Esophagus squamous epithelium (tissue), 5 donors: ENCODE data around the gene TMEM151A. TPM values are rescaled to one million over a fixed set of nuclear protein-coding genes. Genes with fewer than 3 reads are reported as not detected.

Experiments
- DNase-seq: peaks from one replicate; lab custom pipeline; 2025; lab: John Stamatoyannopoulos, UW
- H3K27ac ChIP-seq, 4 donors: fragments of 200-600 bp; sonication (generic); one replicate each; pipeline ENCODE4 v1.5.1; 2016 to 2019; ENCODE audit warnings: mild to moderate bottlenecking in 1 of 4
- H3K27me3 ChIP-seq, 4 donors: fragments of 200-600 bp; sonication (generic); 1 replicate in 3 of 4; 2 replicates in 1 of 4; pipeline versions ENCODE4 v1.5.1 to v1.6.0; 2017 to 2021; ENCODE audit warnings: antibody characterized with exemption in 1 of 4
- H3K36me3 ChIP-seq, 3 donors: fragments of 200-600 bp; sonication (generic); one replicate each; pipeline ENCODE4 v1.5.1; 2016 to 2019
- H3K4me1 ChIP-seq, 3 donors: fragments of 200-600 bp; sonication (generic); one replicate each; pipeline ENCODE4 v1.5.1; 2017 to 2019
- H3K4me3 ChIP-seq, 4 donors: fragments of 200-600 bp; sonication (generic); 1 replicate in 3 of 4; 2 replicates in 1 of 4; pipeline ENCODE4 v1.5.1; 2016 to 2019; ENCODE audit warnings: mild to moderate bottlenecking in 2 of 4, moderate library complexity in 1 of 4
- H3K9me3 ChIP-seq, 3 donors: fragments of 200-600 bp; sonication (generic); one replicate each; pipeline ENCODE4 v1.5.1; 2016 to 2019
- POLR2A ChIP-seq, 4 donors: fragments of 450-650 bp; IDR thresholded peaks; one replicate each; pipeline ENCODE4 v1.6.1; 2017; ENCODE audit warnings: antibody characterized with exemption in 4 of 4, mild to moderate bottlenecking in 4 of 4, moderate library complexity in 3 of 4
- WGBS, 2 donors: methylation state at CpG; one replicate each; pipeline ENCODE4 v1.1.5; 2018; 5-methylcytosine and 5-hydroxymethylcytosine counted together
- intact Hi-C: fragments of 100-400 bp; cut with DNase I; formaldehyde crosslinking; loops from one replicate; pipeline ENCODE4 v1.15.0; 2022
- total RNA-seq, 4 donors: library from RNA; depleted of rRNA; stranded (reverse); fragments of >200 nt; gene quantifications; one replicate each; pipeline ENCODE4 v1.1.0, GENCODE V29; 2016
- TF ChIP-seq, protein P1 (sequence below), 6 experiments: fragments of 450-650 bp in 4 of 6; fragments of 200-600 bp in 2 of 6; sonication (generic) in 2 of 6; IDR thresholded peaks; one replicate each; pipeline ENCODE4 v1.5.1; 2016 to 2019; ENCODE audit warnings: antibody characterized with exemption in 6 of 6, mild to moderate bottlenecking in 4 of 6, moderate library complexity in 4 of 6
- donor health status: DM: yes; HTN: yes; CAD: no.

The TMEM151A gene
- not detected for total RNA-seq

DNA sequence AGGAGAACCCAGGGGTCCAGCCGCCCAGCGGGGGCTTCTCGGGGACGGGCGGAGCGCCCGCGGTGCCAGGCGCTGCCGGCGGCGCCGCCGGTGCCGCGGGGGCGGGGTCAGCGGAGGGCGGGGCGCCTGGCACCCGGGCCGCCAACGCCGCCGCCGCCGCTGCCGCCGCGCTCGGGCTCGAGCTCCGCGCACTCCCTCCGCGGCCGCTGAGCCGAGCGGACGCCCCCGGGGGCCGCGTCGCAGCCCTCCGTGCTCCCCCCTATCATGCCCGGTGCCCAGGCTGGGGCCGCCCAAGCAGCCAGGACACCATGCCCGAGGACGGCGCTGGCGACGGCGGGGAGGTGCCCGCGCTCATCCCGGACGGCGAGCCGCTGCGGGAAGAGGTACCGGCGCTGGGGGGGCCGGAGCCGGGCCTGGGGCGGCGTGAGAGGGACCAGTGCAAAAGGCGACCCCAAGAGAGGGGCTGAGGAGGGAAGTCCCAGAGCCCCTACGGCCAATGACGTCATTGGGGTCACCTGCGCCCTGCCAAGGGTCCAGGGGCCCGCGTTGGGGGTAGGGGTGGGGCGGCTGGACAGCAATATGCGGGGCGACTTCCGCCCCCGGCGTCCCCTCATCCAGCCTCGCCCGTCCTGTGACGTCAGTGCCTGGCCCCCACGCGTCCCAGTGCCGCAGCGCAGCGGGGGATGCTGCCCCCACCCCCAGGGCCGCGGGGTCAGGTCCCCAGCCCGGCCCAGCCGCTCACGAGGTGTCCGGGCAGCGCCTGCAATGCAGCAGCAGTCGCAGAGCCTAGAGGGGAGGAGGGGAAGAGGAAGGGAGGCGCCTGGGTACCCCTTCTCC, at the start of gene TMEM151A:
Gene TMEM151A, plus strand, starts transcription at position 189 of the 837 bp plus-strand sequence. Its CDS starts 120 bp downstream, at position 309.
- Histone ChIP-seq H3K36me3 (peaks cover 0 to 8% (median 0%) of the 10 kb centered on the region in 3 donors), H3K27ac (no peak within 1 kb of the TSS), H3K27me3 (peaks cover 6 to 64% (median 10%) of the 10 kb centered on the region in 4 donors), H3K4me1 (peaks cover 24 to 45% (median 26%) of the 10 kb centered on the region in 3 donors), H3K9me3 (no peaks in the 10 kb centered on the region), H3K4me3 (peak within 1 kb of the TSS; percentile 26 to 67 (median 40))
- DNase-seq, result no peak
- WGBS, 2 donors, result no CpG with 5 or more reads among the region's 95 CpGs
- no peak for TF ChIP-seq POLR2A (IDR thresholded peaks at IDR 0.05)
- TF ChIP-seq, protein P1, sequence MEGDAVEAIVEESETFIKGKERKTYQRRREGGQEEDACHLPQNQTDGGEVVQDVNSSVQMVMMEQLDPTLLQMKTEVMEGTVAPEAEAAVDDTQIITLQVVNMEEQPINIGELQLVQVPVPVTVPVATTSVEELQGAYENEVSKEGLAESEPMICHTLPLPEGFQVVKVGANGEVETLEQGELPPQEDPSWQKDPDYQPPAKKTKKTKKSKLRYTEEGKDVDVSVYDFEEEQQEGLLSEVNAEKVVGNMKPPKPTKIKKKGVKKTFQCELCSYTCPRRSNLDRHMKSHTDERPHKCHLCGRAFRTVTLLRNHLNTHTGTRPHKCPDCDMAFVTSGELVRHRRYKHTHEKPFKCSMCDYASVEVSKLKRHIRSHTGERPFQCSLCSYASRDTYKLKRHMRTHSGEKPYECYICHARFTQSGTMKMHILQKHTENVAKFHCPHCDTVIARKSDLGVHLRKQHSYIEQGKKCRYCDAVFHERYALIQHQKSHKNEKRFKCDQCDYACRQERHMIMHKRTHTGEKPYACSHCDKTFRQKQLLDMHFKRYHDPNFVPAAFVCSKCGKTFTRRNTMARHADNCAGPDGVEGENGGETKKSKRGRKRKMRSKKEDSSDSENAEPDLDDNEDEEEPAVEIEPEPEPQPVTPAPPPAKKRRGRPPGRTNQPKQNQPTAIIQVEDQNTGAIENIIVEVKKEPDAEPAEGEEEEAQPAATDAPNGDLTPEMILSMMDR (IDR thresholded peaks at IDR 0.05), result no peak
- intact Hi-C loops, result no loop called here

DNA sequence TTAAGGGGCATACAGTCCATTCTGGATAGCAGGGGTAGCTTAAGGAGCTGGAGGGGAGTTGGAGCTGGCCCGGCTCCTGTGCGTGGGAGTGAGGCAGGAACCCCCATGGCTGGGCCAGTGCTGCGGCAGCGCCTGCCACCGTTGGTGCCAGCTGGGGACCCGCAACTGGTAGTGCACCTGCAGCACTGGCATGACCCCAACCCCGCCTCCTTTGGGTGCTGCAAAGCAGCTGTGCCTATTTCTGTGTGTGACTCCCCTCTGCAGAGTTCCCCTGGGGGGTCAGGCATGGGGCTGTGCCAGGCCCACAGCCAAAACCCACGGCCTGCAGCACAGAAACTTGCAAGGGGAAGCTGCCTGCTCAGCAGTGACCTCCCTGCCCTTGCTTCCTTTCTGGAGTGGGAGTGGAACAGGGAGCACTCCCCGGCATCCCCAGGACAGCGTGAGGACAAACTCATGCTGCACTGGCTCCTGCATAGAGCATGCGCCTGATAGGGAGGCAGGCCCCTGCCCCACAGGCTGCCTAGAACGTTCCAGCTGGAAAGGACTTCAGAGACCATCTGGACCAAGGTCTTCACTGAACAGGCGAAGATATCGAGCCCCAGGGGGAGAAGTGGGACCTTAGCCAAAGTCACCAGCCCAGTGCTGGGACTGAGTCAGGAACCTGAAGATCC, 49.5 kb upstream of the TMEM151A start:
- Histone ChIP-seq H3K27ac (no peak overlapping the region), H3K27me3 (no peaks in the 10 kb centered on the region), H3K4me1 (no peaks in the 10 kb centered on the region), H3K4me3 (no peak overlapping the region), H3K9me3 (no peaks in the 10 kb centered on the region), H3K36me3 (peaks cover 18 to 100% (median 33%) of the 10 kb centered on the region in 3 donors)
- intact Hi-C loops, result no loop called here
- WGBS, 2 donors, result 83% methylated on average over 11 of the region's 14 CpGs; no CpG with 5 or more reads in 1 of the 2 donors
- no peak for TF ChIP-seq POLR2A (IDR thresholded peaks at IDR 0.05)
- DNase-seq, result no peak

DNA sequence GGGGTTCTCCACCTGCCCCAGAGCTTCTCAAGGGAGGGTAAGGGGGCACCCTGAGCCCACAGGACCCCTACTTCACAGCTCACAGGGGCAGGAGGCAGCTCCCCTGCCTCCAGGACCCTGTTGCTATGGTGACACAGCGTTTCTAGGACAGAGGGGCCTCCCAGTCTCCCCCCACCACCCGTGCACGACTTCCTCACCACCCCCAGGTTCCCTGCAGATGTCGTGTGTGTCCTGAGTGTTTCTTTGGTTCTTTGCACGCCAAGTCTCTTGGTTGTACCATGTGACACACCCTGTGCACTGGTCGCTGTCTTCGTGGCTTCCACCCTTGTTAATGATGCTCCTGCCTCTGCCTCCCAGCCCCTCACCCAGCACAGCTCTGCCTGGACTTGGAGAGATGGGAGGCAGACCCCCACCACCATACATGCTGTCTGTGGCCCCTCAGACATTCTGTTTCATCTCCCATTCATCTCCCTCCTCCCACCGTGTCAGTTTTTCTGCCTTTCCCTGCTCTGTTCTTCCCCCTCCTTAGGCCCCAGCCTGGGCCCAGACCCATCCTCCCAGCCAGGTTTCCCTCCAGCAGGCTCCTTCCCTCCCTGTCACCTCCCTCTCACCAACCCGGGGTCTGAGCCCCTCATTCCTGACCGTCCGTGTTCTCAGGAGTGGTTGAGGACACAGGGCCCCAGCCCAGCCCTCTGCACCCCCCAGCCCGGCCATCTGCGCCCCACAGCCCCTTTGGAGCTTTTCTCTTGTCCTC, 47.7 kb upstream of the TMEM151A start:
- Histone ChIP-seq H3K27ac (no peak overlapping the region), H3K4me3 (no peak overlapping the region), H3K27me3 (no peaks in the 10 kb centered on the region), H3K36me3 (peaks cover 18 to 93% (median 28%) of the 10 kb centered on the region in 3 donors), H3K9me3 (no peaks in the 10 kb centered on the region), H3K4me1 (no peaks in the 10 kb centered on the region)
- WGBS, 2 donors, result 76 to 80% methylated on average over 13 of the region's 13 CpGs
- no peak for DNase-seq
- intact Hi-C loops, result no loop called here
- TF ChIP-seq, protein P1 (IDR thresholded peaks at IDR 0.05), result no peak
- TF ChIP-seq POLR2A (IDR thresholded peaks at IDR 0.05), result no peak

DNA sequence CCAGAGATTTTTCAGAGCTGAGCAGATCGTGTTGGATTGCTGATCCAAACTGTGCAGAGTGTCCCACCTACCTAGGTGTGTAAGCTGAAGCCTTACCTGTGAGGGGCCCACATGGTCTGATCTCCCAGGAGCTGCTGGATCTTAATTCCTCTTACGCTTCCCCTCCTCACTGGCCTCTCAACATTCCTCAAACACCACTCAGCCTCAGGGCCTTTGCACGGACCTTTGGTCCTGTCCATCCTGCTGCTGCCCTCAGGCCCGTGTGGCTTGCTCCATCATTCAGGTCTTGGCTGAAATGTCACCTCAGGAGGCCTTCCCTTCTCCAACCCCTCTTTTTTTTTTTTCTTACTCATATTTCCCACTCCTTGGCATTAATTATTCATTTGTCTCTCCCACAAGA, 44.4 kb upstream of the TMEM151A start:
- no peaks in the 10 kb centered on the region for H3K27me3 ChIP-seq
- DNase-seq, result no peak
- no peak overlapping the region for H3K4me3 ChIP-seq
- intact Hi-C loops, result no loop called here
- WGBS, 2 donors, result 76 to 93% methylated on average over 4 of the region's 4 CpGs
- TF ChIP-seq POLR2A (IDR thresholded peaks at IDR 0.05), result no peak
- TF ChIP-seq, protein P1 (IDR thresholded peaks at IDR 0.05), result no peak
- peaks cover 2 to 79% (median 9%) of the 10 kb centered on the region in 3 donors for H3K36me3 ChIP-seq
- no peaks in the 10 kb centered on the region for H3K4me1 ChIP-seq
- H3K27ac ChIP-seq, result no peak overlapping the region
- no peaks in the 10 kb centered on the region for H3K9me3 ChIP-seq

DNA sequence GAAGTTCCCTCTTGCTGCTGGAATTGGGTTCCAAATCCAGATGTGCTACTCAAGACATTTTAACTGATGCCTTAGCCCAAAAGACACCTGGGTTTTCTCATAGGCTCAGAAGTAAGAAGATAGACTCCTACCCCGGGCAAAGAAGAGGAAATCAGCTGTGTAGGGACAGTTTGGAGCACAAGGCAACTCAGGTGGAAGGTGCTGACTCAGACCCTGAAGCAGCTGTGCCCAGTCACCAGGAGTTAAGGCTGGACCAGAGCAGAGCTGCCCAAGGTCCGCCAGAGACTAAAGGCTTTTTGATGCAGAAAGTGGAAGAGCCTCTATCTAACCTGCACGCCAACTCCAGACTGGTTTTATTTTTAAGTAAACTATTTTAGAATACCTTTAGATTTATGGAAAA, 43.9 kb upstream of the TMEM151A start:
- no peaks in the 10 kb centered on the region for H3K4me1 ChIP-seq
- peaks cover 0 to 74% (median 9%) of the 10 kb centered on the region in 3 donors for H3K36me3 ChIP-seq
- no peak overlapping the region for H3K4me3 ChIP-seq
- H3K9me3 ChIP-seq, result no peaks in the 10 kb centered on the region
- intact Hi-C loops, result no loop called here
- no peak for DNase-seq
- TF ChIP-seq, protein P1 (IDR thresholded peaks at IDR 0.05), result no peak
- no peak for TF ChIP-seq POLR2A (IDR thresholded peaks at IDR 0.05)
- no peak overlapping the region for H3K27ac ChIP-seq
- H3K27me3 ChIP-seq, result no peaks in the 10 kb centered on the region
- 90 to 92% methylated on average over 3 of the region's 3 CpGs for WGBS, 2 donors
